Measurements from ENCODE around the gene GCSAML.
"Not testable (repeated sequence)": the region's sequence is repeated elsewhere in the genome, so short reads cannot be mapped to it uniquely, and the experiment has no call there.

The GCSAML gene

DNA sequence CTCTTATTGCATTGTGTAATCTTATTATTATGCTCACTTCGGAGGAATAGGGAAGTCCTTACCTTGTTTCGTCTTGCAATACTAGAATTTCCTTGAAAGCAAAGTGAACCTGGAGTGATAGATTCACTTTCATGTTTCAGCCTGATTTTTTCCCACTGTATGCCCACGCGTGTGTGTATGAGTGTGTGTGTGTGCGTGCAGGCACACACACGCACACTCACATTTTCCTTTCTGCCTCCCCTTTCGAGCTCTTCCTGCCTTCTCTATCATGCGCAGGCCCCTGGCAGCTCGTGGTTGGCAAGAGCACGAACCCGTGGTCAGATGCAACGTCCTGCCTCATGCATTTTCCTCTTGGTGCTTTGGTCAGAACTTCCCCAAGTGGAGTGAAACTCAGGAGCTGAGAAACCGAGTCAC, at the start of gene GCSAML:
TSS of gene GCSAML (plus strand) at position 366 of the 414 bp plus-strand sequence. CDS start 58 bp downstream, outside the sequence.
- no peak for DNase-seq (ENCODE audit: low read depth)

- no peak for DNase-seq (ENCODE audit: low read depth)
Measured at GRCh38 chr1:247500865-247501264, 48.1 kb upstream of the GCSAML start.

GRCh38 chr1:247506831-247507230, 42.1 kb upstream of the GCSAML start:
- no peak for DNase-seq (ENCODE audit: low read depth)

- no peak for DNase-seq (ENCODE audit: low read depth)
Measured at GRCh38 chr1:247517795-247518612, 30.9 kb upstream of the GCSAML start.

DNA sequence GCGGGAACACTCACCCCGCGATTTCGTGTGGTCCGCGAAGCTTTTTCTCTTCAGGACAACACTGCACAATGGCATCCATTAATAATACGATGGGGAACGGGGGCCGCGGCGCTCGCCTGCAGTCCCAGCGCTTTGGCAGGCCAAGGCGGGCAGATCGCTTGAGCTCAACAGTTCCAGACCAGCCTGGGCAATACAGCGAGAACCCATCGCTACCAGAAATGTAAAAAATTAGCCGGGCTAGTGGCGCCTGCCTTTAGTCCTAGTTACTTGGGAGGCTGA, 30.4 kb upstream of the GCSAML start:
- DNase-seq (ENCODE audit: low read depth), result no peak

- not testable (repeated sequence) for DNase-seq (ENCODE audit: low read depth)
Measured at GRCh38 chr1:247521886-247522285, 27.0 kb upstream of the GCSAML start.

- DNase-seq (ENCODE audit: low read depth), result no peak
Measured at GRCh38 chr1:247528812-247529474, 20.0 kb upstream of the GCSAML start.

GRCh38 chr1:247529771-247530355, 19.1 kb upstream of the GCSAML start:
- no peak for DNase-seq (ENCODE audit: low read depth)

DNA sequence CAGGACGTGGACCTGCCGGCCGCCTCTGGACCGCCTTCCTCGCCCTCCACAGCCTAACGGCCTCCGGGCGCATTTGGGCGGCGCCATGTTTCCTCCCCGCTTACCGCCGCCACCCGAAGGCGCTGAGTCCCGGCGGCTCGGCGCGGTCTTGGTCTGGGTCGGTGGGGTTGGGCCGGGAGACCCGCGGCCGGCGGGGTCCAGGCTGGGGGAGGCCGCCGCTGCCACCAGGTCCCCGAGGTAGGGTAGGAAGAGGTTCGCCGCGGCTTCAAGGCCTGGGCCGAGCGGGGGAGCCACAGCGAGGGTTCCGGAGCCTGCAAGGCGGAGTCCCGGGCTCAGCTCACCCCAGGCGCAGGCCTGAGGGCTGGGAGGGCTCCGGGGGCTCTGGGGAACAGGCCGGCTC, 18.1 kb upstream of the GCSAML start:
- DNase-seq (ENCODE audit: low read depth), result no peak

DNA sequence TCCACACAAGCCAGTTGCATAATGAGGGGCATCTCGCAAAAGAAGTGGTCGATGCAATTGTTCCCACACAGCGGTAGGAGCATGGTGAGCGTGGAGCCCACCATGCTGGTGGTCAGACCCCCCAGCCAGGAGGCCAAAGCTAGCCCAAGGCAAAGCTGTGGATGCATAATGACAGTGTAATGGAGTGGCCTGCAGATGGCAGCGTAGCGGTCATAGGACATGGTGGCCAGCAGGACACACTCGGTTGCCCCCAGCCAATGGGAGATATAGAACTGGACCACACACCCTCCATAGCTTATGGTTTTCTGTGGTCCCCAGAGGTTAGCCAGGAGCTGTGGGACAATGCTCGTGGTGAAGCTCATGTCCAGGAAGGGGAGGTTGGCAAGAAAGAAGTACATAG, 17.0 kb upstream of the GCSAML start:
- no peak for DNase-seq (ENCODE audit: low read depth)

DNA sequence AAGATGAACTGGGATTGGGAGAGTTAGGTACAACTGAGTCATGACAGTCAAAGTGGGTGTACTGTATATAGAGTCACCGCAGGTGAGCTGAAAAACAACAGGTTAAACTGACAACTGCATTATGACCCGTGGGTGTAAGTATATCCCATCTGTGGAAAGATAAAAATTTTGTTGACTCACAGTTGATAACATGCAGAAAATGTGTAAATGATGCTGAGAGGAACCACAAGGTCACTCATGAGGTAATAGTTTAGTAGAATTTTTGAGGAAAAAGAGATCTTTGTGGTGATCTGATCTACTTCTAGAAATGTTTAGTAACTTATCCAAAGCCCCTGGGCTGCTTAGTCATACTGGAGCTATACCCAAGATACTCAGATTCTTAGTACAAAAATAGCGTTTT, 13.5 kb upstream of the GCSAML start:
- no peak for DNase-seq (ENCODE audit: low read depth)

DNA sequence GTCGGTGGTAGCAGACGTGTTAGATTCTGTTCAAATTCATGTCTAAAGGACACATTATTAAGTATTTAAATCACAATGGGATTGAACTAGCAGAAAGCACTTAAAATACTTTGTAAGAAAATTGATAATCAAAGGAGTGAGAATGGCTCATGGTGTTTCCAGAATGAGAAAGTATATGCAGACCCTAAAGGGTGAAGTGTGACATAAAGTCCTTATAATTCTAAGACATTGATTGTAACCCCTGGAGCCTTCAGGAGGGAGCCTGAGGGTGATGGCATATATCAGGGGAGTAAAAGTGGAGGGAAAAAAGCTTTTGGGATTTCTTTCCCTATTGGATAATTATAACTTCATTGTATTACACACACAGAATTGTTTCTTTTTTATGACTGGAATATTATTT, 12.6 kb upstream of the GCSAML start, which contains the start of gene OR2C3:
TSS of gene OR2C3 (minus strand) at position 101 of the 400 bp plus-strand sequence. CDS start 3,929 bp downstream, outside the sequence.
- no peak for DNase-seq (ENCODE audit: low read depth)

GRCh38 chr1:247538561-247538960, 10.4 kb upstream of the GCSAML start:
- no peak for DNase-seq (ENCODE audit: low read depth)

GRCh38 chr1:247539215-247539614, 9.7 kb upstream of the GCSAML start:
- DNase-seq (ENCODE audit: low read depth), result no peak

GRCh38 chr1:247540581-247540980, 8.4 kb upstream of the GCSAML start:
- no peak for DNase-seq (ENCODE audit: low read depth)

DNA sequence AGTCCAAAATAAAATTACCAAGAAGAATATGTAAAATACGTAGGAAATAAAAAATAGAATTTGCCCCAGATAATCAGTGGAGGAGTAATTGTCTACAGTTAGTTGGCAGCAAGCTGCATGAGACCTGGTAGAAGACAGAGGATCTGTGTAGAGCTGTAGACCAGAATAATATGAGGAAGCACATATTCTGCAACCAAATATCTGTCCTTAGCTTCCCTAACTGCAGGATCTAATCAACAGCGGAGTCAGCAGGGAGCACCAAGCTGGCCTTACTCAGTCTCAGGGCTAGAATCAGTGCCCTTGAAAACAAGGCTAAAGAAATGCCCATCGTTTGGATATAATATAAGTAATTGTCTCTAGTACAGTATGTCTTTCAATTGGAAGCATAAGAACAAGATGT, 6.1 kb upstream of the GCSAML start:
- DNase-seq (ENCODE audit: low read depth), result no peak

GRCh38 chr1:247548092-247548491, 842 bp upstream of the GCSAML start:
- DNase-seq (ENCODE audit: low read depth), result no peak

DNA sequence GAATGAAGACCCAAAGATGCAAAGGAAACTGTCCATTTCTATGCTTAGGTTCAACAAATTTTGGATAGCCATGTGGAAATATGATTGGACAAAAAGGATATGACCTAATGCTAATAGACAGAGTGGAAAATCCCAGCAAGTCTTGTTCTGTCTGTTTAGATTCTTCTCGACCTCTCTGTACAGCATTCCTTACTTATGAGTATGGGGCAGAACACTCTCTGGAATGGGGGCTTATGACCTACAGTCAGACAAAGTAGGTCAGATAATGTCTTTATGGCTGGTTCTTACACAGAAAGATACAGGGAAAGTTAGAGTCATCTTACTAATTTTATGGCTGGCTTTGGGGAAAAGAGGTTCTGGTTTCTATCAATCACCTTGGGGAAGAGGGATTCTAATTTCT, 2.8 kb downstream of the GCSAML start:
- DNase-seq (ENCODE audit: low read depth), result no peak

GRCh38 chr1:247552231-247552630, 3.3 kb downstream of the GCSAML start:
- no peak for DNase-seq (ENCODE audit: low read depth)

- DNase-seq (ENCODE audit: low read depth), result no peak
Measured at GRCh38 chr1:247557926-247558674, 9.2 kb downstream of the GCSAML start.

- no peak for DNase-seq (ENCODE audit: low read depth)
Measured at GRCh38 chr1:247561711-247562110, 12.8 kb downstream of the GCSAML start.

GRCh38 chr1:247562198-247562597, 13.3 kb downstream of the GCSAML start:
- no peak for DNase-seq (ENCODE audit: low read depth)

DNA sequence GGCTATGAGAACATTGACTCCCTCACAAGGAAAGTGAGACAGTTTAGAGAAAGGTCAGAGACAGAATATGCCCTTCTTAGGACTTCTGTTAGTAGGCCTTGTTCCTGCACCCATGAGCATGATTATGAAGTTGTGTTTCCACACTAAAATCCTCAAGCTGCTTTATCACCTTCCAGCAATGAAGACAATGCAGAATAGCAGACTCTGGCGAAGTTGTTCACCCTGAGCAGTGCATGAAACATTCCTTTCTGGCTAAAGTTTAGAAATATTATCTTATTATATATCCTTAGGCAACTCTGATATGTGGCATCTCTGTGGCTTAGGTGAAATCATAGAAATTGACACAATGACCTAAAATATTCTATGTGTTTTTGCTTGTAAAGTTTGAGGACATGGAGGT, 25.3 kb downstream of the GCSAML start:
- no peak for DNase-seq (ENCODE audit: low read depth)
